RWPE2 (cell line): Measurements from ENCODE around the gene JPH3.
A peak's percentile ranks its signal among the peaks of the same experiment; 100 is the strongest.
"Not testable (repeated sequence)": the region's sequence is repeated elsewhere in the genome, so short reads cannot be mapped to it uniquely, and the experiment has no call there.

Experiments
- ATAC-seq: fragments of 200-7000 bp; cut with Tn5 transposase; 3 replicates; pipeline ENCODE4 v1.9.1; 2021; ENCODE audit warnings: low read depth
- DNase-seq: peaks from one replicate; pipeline ENCODE4 v3.0.0-alpha.2; 2020; ENCODE audit warnings: low spot score
- H3K27ac ChIP-seq: fragments of 450-650 bp; 2 replicates; pipeline ENCODE4 v1.5.1; 2017; ENCODE audit warnings: mild to moderate bottlenecking; ENCODE audit not compliant: poor library complexity, severe bottlenecking
- H3K27me3 ChIP-seq: fragments of 250-450 bp; sonication (Bioruptor Pico); 2 replicates; pipeline ENCODE4 v1.5.1; 2021; ENCODE audit warnings: mild to moderate bottlenecking, moderate library complexity; ENCODE audit not compliant: insufficient read depth, poor library complexity, severe bottlenecking
- H3K36me3 ChIP-seq: fragments of 250-450 bp; sonication (Bioruptor Pico); 2 replicates; pipeline ENCODE4 v1.5.1; 2020; ENCODE audit warnings: low read depth, mild to moderate bottlenecking, moderate library complexity
- H3K4me1 ChIP-seq: fragments of 250-450 bp; sonication (Bioruptor Pico); 2 replicates; pipeline ENCODE4 v1.5.1; 2021; ENCODE audit warnings: mild to moderate bottlenecking, moderate library complexity; ENCODE audit not compliant: insufficient read depth, poor library complexity, severe bottlenecking
- H3K4me3 ChIP-seq: fragments of 250-450 bp; sonication (Bioruptor Pico); 2 replicates; pipeline ENCODE4 v1.5.1; 2021; ENCODE audit warnings: mild to moderate bottlenecking, moderate library complexity; ENCODE audit not compliant: severe bottlenecking
- H3K9me3 ChIP-seq: fragments of 250-450 bp; sonication (Bioruptor Pico); 2 replicates; pipeline ENCODE4 v1.5.1; 2021; ENCODE audit warnings: mild to moderate bottlenecking, moderate library complexity; ENCODE audit not compliant: severe bottlenecking
- TF ChIP-seq, protein P1 (sequence below): fragments of 450-650 bp; IDR thresholded peaks from one replicate; pipeline ENCODE4 v1.5.1; 2017; ENCODE audit warnings: mild to moderate bottlenecking, moderate library complexity; ENCODE audit not compliant: poor library complexity, severe bottlenecking

Gene JPH3

DNA sequence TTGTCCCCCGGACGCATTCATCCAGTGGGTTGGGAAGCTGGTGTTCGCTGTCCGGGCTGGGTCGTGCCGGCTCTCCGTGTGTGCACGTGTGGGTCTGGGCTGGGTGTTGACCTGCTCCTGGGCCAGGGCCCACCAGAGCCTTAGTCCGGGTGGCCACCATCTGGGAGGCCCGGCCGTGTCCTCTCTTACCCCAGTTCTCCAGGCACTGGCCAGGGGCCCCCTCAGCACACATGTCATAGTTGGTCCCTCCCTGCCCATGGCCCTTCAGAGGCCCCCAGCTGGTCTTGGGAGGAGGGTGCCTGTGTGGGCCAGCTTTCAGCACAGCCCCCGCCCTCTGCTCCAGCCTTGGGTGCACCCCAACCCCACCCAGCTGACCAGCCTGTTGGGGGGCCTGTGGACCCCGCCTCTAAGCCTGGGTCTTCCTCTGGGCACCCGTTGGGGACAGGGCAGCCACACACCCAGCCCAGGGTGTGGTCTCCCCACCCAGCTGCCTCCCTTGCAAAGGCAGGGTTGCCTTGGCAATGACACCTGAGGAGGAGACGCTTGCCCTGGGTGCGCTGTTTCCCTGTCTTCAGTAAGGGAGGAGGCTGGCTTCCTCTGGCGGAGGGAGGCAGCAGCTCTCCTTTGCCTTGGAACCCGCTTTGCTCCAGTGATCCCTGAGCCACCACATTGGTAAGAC, 77.4 kb downstream of the JPH3 start:
- Histone ChIP-seq H3K4me1 (no peaks in the 10 kb centered on the region), H3K36me3 (no peaks in the 10 kb centered on the region), H3K4me3 (no peak overlapping the region), H3K9me3 (no peaks in the 10 kb centered on the region), H3K27ac (no peak overlapping the region), H3K27me3 (no peaks in the 10 kb centered on the region)
- no peak for DNase-seq
- TF ChIP-seq, protein P1, sequence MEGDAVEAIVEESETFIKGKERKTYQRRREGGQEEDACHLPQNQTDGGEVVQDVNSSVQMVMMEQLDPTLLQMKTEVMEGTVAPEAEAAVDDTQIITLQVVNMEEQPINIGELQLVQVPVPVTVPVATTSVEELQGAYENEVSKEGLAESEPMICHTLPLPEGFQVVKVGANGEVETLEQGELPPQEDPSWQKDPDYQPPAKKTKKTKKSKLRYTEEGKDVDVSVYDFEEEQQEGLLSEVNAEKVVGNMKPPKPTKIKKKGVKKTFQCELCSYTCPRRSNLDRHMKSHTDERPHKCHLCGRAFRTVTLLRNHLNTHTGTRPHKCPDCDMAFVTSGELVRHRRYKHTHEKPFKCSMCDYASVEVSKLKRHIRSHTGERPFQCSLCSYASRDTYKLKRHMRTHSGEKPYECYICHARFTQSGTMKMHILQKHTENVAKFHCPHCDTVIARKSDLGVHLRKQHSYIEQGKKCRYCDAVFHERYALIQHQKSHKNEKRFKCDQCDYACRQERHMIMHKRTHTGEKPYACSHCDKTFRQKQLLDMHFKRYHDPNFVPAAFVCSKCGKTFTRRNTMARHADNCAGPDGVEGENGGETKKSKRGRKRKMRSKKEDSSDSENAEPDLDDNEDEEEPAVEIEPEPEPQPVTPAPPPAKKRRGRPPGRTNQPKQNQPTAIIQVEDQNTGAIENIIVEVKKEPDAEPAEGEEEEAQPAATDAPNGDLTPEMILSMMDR: no peak
- no peak for ATAC-seq

DNA sequence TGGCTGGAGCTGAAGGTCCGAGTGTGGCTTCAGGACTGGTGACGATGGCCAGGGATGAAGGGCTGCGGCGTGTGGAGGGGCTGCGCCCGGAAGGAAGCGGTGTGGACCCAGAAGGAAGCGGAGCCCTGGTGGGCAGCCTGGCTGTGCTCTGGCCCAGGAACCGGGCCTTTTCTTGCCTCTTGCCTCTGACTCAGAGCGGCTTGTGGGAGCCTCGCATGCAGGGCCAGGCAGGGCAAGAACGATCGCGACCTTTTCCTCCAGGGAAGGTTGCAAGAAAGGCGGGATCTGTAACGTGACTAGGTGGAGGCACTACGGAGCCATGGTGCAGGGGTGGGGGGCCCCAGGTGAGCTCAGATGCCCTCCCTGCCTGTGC, 78.0 kb downstream of the JPH3 start:
- TF ChIP-seq, protein P1: no peak
- H3K27ac ChIP-seq: no peak overlapping the region
- no peaks in the 10 kb centered on the region for H3K27me3 ChIP-seq
- no peaks in the 10 kb centered on the region for H3K4me1 ChIP-seq
- H3K36me3 ChIP-seq: no peaks in the 10 kb centered on the region
- H3K9me3 ChIP-seq: no peaks in the 10 kb centered on the region
- ATAC-seq (no peak), DNase-seq (no peak)
- H3K4me3 ChIP-seq: no peak overlapping the region

DNA sequence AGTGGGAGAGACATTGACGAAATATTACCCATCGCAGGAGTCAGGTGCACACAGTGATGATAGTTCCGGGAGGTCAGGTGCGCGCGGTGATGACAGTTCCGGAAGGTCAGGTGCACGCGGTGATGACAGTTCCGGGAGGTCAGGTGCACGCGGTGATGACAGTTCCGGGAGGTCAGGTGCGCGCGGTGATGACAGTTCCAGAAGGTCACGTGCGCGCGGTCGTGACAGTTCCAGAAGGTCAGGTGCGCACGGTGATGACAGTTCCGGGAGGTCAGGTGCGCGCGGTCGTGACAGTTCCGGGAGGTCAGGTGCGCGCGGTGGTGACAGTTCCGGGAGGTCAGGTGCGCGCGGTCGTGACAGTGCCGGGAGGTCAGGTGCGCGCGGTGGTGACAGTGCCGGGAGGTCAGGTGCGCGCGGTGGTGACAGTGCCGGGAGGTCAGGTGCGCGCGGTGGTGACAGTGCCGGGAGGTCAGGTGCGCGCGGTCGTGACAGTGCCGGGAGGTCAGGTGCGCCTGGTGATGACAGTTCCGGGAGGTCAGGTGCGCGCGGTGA, 78.8 kb downstream of the JPH3 start:
- H3K27me3 ChIP-seq, H3K36me3 ChIP-seq, H3K4me3 ChIP-seq, DNase-seq, H3K4me1 ChIP-seq, H3K9me3 ChIP-seq, ATAC-seq, H3K27ac ChIP-seq: not testable (repeated sequence)

DNA sequence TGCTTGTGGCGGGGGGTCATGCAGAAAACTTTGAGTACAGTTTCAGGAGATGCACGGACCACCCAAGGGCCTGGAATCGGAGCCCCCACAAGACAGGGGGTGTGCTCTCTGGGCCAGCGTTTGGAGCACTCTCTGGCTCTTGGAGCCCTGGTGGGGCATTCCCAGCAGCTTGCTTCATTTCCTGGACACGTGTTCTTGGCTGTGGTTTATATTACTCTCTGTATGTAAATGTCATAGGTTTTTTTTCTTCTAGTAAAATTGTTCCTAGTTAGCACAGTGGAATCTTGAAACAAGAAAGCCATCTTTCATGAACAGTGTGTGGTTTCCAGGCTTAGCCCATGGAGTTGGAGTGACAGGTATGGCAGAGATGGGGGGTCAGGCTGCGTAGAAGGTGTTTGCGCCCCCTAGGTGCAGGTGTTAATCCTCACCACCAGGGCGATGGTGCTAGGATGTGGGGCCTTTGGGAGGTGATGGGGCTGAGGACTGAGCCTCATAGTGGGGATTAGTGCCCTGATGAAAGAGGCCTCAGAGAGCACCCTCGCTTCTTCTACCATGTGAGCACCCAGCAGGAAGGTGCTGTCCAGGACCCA, 79.8 kb downstream of the JPH3 start:
- H3K27me3 ChIP-seq: no peaks in the 10 kb centered on the region
- H3K27ac ChIP-seq: no peak overlapping the region

DNA sequence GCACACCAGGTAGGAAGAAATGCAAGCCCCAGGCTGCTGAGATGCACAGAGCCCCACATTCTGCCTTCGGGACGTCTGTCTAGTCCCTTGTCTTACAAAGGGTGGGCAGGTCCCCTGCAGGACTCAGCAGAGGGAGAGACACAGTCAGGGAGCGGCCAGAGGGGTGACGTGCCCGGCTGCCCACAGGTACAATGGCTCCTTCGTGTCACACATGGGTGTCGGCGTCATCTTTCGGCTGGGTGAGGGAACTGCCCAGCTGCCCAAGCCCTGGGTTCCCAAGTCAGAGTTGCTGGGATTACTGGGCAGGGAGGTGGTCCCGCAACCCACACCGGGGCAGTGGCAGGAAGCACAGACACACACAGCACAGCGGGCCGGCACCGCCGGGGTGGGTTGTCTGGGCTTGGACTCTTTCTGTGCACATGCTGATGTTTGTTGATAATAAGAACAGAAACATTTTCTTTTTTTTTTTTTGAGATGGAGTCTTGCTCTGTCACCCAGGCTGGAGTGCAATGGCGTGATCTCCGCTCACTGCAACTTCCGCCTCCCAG, 80.6 kb downstream of the JPH3 start:
- DNase-seq: no peak
- no peak for ATAC-seq
- H3K27ac ChIP-seq: no peak overlapping the region
- no peaks in the 10 kb centered on the region for H3K36me3 ChIP-seq
- no peaks in the 10 kb centered on the region for H3K9me3 ChIP-seq
- TF ChIP-seq, protein P1: no peak
- H3K4me1 ChIP-seq: no peaks in the 10 kb centered on the region
- no peaks in the 10 kb centered on the region for H3K27me3 ChIP-seq
- no peak overlapping the region for H3K4me3 ChIP-seq

More for the DNA sequence above, 79.8 kb downstream of the JPH3 start:
- Histone ChIP-seq H3K4me3 (no peak overlapping the region), H3K4me1 (no peaks in the 10 kb centered on the region), H3K9me3 (no peaks in the 10 kb centered on the region), H3K36me3 (no peaks in the 10 kb centered on the region)
- peak; percentile 45; the same call in 2 of the 3 replicates for ATAC-seq
- DNase-seq: no peak
- TF ChIP-seq, protein P1: peak; percentile 34
